Liver (tissue), 9 donors: ENCODE data around the gene SUN2. TPM values are rescaled to one million over a fixed set of nuclear protein-coding genes. Genes with fewer than 3 reads are reported as not detected.

ENCODE experiments used
- DNase-seq: peaks from one replicate; pipeline ENCODE4 v3.0.0-alpha.2; 2017; ENCODE audit warnings: low spot score
- H3K27ac ChIP-seq, 2 donors: one replicate each; pipeline ENCODE4 v1.7.0; 2013; ENCODE audit warnings: inconsistent platforms in 2 of 2, low read length in 2 of 2, control low read depth in 1 of 2, low read depth in 1 of 2, mild to moderate bottlenecking in 1 of 2
- H3K27me3 ChIP-seq, 4 donors: one replicate each; pipeline versions ENCODE4 v1.6.1 to v1.7.0; 2013; ENCODE audit warnings: low read length in 3 of 4, inconsistent platforms in 1 of 4, mild to moderate bottlenecking in 1 of 4, moderate library complexity in 1 of 4; ENCODE audit not compliant: control insufficient read depth in 4 of 4, insufficient read depth in 4 of 4
- H3K36me3 ChIP-seq, 4 donors: one replicate each; pipeline versions ENCODE4 v1.6.1 to v1.7.0; 2013; ENCODE audit warnings: low read length in 3 of 4, mild to moderate bottlenecking in 3 of 4, low read depth in 1 of 4, moderate library complexity in 1 of 4; ENCODE audit not compliant: control insufficient read depth in 4 of 4, insufficient read depth in 3 of 4
- H3K4me1 ChIP-seq, 4 donors: one replicate each; pipeline versions ENCODE4 v1.6.1 to v1.7.0; 2013; ENCODE audit warnings: low read length in 3 of 4, mild to moderate bottlenecking in 3 of 4, moderate library complexity in 1 of 4; ENCODE audit not compliant: control insufficient read depth in 4 of 4, insufficient read depth in 4 of 4
- H3K4me3 ChIP-seq, 3 donors: one replicate each; pipeline versions ENCODE4 v1.6.1 to v1.7.0; 2013; ENCODE audit warnings: low read length in 3 of 3, control low read depth in 1 of 3, low read depth in 1 of 3, mild to moderate bottlenecking in 1 of 3
- H3K9ac ChIP-seq, 2 donors: one replicate each; pipeline ENCODE4 v1.7.0; 2013; ENCODE audit warnings: low read length in 2 of 2, mild to moderate bottlenecking in 2 of 2, moderate library complexity in 2 of 2, control low read depth in 1 of 2, low read depth in 1 of 2
- H3K9me3 ChIP-seq, 4 donors: one replicate each; pipeline versions ENCODE4 v1.6.1 to v1.7.0; 2013; ENCODE audit warnings: low read length in 3 of 4; ENCODE audit not compliant: control insufficient read depth in 4 of 4
- CTCF ChIP-seq: fragments of 150-350 bp; IDR thresholded peaks from 2 replicates; pipeline ENCODE4 v1.5.1; 2017; ENCODE audit warnings: improper control_type of control experiment, low read depth, low read length; ENCODE audit not compliant: missing input control
- EGR1 ChIP-seq, 2 donors: IDR thresholded peaks; 2 replicates each; pipeline ENCODE4 v1.6.1; 2016 to 2018; ENCODE audit warnings: antibody characterized with exemption in 2 of 2, low read depth in 2 of 2
- FOXA1 ChIP-seq: IDR thresholded peaks from 2 replicates; pipeline ENCODE4 v1.6.1; 2016; ENCODE audit warnings: antibody characterized with exemption
- FOXA2 ChIP-seq: IDR thresholded peaks from 2 replicates; pipeline ENCODE4 v1.6.1; 2016; ENCODE audit warnings: antibody characterized with exemption
- GABPA ChIP-seq, 2 donors: IDR thresholded peaks in 1 of 2; conservative IDR thresholded peaks in 1 of 2; 2 replicates each; pipeline ENCODE4 v1.6.1; 2016; ENCODE audit warnings: antibody characterized with exemption in 2 of 2, mild to moderate bottlenecking in 1 of 2, moderate library complexity in 1 of 2
- HNF4A ChIP-seq, 2 donors: conservative IDR thresholded peaks; 2 replicates each; pipeline ENCODE4 v1.6.1; 2016; ENCODE audit warnings: antibody characterized with exemption in 2 of 2, mild to moderate bottlenecking in 2 of 2
- HNF4G ChIP-seq: IDR thresholded peaks from 2 replicates; pipeline ENCODE4 v1.6.1; 2016; ENCODE audit warnings: antibody characterized with exemption
- JUND ChIP-seq, 2 donors: IDR thresholded peaks; 2 replicates each; pipeline ENCODE4 v1.6.1; 2016; ENCODE audit warnings: antibody characterized with exemption in 2 of 2
- NR2F2 ChIP-seq: IDR thresholded peaks from 2 replicates; pipeline ENCODE4 v1.6.1; 2016; ENCODE audit warnings: antibody characterized with exemption
- RAD21 ChIP-seq, 2 donors: IDR thresholded peaks; 2 replicates each; pipeline ENCODE4 v1.6.1; 2016; ENCODE audit warnings: antibody characterized with exemption in 2 of 2, mild to moderate bottlenecking in 2 of 2
- RXRA ChIP-seq, 2 donors: IDR thresholded peaks; 2 replicates each; pipeline ENCODE4 v1.6.1; 2017 to 2018; ENCODE audit warnings: antibody characterized with exemption in 2 of 2, mild to moderate bottlenecking in 1 of 2
- TAF1 ChIP-seq: conservative IDR thresholded peaks from 2 replicates; pipeline ENCODE4 v1.6.1; 2016; ENCODE audit warnings: antibody characterized with exemption, mild to moderate bottlenecking
- YY1 ChIP-seq: IDR thresholded peaks from 2 replicates; pipeline ENCODE4 v1.6.1; 2016; ENCODE audit warnings: antibody characterized with exemption, mild to moderate bottlenecking
- ZBTB33 ChIP-seq: IDR thresholded peaks from 2 replicates; pipeline ENCODE4 v1.6.1; 2016; ENCODE audit warnings: antibody characterized with exemption
- WGBS: extraction: QIAGEN DNeasy Blood & Tissue Kit; methylation state at CpG from one replicate; pipeline ENCODE4 v1.1.7; 2013; 5-methylcytosine and 5-hydroxymethylcytosine counted together
- polyA plus RNA-seq, 2 donors: library from polyadenylated mRNA; stranded (reverse) in 1 of 2; unstranded in 1 of 2; fragments of 200-250 nt in 1 of 2; fragments of >200 nt in 1 of 2; fragmentation: Nextera tagmentation in 1 of 2; extraction: Ambion mirVana in 1 of 2; gene quantifications; one replicate each; pipeline versions ENCODE4 v1.2.1 to v1.2.3, GENCODE V29; 2013 to 2015
- total RNA-seq, 2 donors: library from RNA; depleted of rRNA; stranded (reverse); fragments of >200 nt; gene quantifications; one replicate each; pipeline ENCODE4 v1.2.3, GENCODE V29; 2014
- TF ChIP-seq, protein P1 (sequence below): IDR thresholded peaks from 2 replicates; pipeline ENCODE4 v1.6.1; 2016; ENCODE audit warnings: antibody characterized with exemption, mild to moderate bottlenecking
- TF ChIP-seq, protein P2 (sequence below): IDR thresholded peaks from 2 replicates; pipeline ENCODE4 v1.6.1; 2016; ENCODE audit warnings: antibody characterized with exemption
- donor health status: healthy.
- donor health status: healthy.
- donor health status: healthy.
- donor health status: healthy.
- donor health status: healthy.

Gene SUN2
- total and polyA plus RNA-seq, 4 donors, result 13.1 to 170 (median 81.5) TPM

GRCh38 chr22:38716271-38716670 lies 39.5 kb downstream of the SUN2 start:
- Histone ChIP-seq H3K27ac (no peak overlapping the region), H3K4me3 (no peak overlapping the region), H3K27me3 (no peaks in the 10 kb centered on the region), H3K9ac (no peak overlapping the region), H3K9me3 (no peaks in the 10 kb centered on the region), H3K4me1 (no peaks in the 10 kb centered on the region), H3K36me3 (peaks cover 6 to 31% (median 18%) of the 10 kb centered on the region in 4 donors)
- no peak for DNase-seq
- TF ChIP-seq, protein P1, sequence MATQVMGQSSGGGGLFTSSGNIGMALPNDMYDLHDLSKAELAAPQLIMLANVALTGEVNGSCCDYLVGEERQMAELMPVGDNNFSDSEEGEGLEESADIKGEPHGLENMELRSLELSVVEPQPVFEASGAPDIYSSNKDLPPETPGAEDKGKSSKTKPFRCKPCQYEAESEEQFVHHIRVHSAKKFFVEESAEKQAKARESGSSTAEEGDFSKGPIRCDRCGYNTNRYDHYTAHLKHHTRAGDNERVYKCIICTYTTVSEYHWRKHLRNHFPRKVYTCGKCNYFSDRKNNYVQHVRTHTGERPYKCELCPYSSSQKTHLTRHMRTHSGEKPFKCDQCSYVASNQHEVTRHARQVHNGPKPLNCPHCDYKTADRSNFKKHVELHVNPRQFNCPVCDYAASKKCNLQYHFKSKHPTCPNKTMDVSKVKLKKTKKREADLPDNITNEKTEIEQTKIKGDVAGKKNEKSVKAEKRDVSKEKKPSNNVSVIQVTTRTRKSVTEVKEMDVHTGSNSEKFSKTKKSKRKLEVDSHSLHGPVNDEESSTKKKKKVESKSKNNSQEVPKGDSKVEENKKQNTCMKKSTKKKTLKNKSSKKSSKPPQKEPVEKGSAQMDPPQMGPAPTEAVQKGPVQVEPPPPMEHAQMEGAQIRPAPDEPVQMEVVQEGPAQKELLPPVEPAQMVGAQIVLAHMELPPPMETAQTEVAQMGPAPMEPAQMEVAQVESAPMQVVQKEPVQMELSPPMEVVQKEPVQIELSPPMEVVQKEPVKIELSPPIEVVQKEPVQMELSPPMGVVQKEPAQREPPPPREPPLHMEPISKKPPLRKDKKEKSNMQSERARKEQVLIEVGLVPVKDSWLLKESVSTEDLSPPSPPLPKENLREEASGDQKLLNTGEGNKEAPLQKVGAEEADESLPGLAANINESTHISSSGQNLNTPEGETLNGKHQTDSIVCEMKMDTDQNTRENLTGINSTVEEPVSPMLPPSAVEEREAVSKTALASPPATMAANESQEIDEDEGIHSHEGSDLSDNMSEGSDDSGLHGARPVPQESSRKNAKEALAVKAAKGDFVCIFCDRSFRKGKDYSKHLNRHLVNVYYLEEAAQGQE, result no peak
- TF ChIP-seq FOXA1 (no peak), TAF1 (no peak), JUND (IDR thresholded peaks at IDR 0.05) (no peak), RAD21 (IDR thresholded peaks at IDR 0.05) (no peak), CTCF (no peak), ZBTB33 (no peak), HNF4A (conservative IDR thresholded peaks at IDR 0.05) (no peak), HNF4G (no peak), GABPA (IDR thresholded peaks at IDR 0.05 in 1 of 2, conservative IDR thresholded peaks at IDR 0.05 in 1 of 2) (no peak), FOXA2 (no peak)
- TF ChIP-seq, protein P2, sequence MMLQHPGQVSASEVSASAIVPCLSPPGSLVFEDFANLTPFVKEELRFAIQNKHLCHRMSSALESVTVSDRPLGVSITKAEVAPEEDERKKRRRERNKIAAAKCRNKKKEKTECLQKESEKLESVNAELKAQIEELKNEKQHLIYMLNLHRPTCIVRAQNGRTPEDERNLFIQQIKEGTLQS, result no peak
- 98% methylated on average over 10 of the region's 10 CpGs for WGBS

DNA sequence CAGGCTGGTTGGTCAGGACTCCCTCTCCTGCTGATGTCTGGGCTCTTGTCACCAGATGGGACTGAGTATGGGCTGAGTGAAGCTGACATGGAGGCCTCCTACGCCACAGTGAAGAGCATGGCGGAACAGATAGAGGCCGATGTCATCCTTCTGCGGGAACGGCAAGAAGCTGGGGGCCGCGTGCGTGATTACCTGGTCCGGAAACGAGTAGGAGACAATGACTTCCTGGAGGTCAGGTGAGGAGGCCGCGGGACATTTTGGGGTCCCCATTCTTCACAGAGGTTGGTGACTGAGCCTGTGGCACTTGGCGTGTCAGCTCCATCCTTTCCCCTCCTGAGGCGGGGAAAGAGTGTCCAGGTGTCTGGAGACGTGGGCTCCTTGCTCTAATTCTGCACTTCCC lies 39.9 kb downstream of the SUN2 start:
- DNase-seq, result no peak
- no peaks in the 10 kb centered on the region for H3K4me1 ChIP-seq
- over 99% methylated on average over 15 of the region's 15 CpGs for WGBS
- no peak overlapping the region for H3K9ac ChIP-seq
- H3K9me3 ChIP-seq, result no peaks in the 10 kb centered on the region
- H3K27me3 ChIP-seq, result no peaks in the 10 kb centered on the region
- H3K27ac ChIP-seq, result no peak overlapping the region
- H3K4me3 ChIP-seq, result no peak overlapping the region
- H3K36me3 ChIP-seq, result peaks cover 6 to 30% (median 18%) of the 10 kb centered on the region in 4 donors
- TF ChIP-seq JUND (IDR thresholded peaks at IDR 0.05) (no peak), HNF4A (conservative IDR thresholded peaks at IDR 0.05) (no peak), ZBTB33 (no peak), YY1 (no peak), FOXA2 (no peak), FOXA1 (no peak), RXRA (IDR thresholded peaks at IDR 0.05) (no peak), EGR1 (IDR thresholded peaks at IDR 0.05; ENCODE audit: low read depth in 2 of 2) (no peak), NR2F2 (no peak), HNF4G (no peak), RAD21 (IDR thresholded peaks at IDR 0.05) (no peak)
- TF ChIP-seq, protein P2, result no peak
- TF ChIP-seq, protein P1, result no peak
